HG03521 (cell line): ENCODE data around the gene LPO.

Experiments used
- ATAC-seq: cut with Tn5 transposase; IDR thresholded peaks from one replicate; pipeline ENCODE4 v1.9.1; 2021; ENCODE audit warnings: mild to moderate bottlenecking, moderate library complexity; ENCODE audit not compliant: unreplicated experiment

Gene LPO

DNA sequence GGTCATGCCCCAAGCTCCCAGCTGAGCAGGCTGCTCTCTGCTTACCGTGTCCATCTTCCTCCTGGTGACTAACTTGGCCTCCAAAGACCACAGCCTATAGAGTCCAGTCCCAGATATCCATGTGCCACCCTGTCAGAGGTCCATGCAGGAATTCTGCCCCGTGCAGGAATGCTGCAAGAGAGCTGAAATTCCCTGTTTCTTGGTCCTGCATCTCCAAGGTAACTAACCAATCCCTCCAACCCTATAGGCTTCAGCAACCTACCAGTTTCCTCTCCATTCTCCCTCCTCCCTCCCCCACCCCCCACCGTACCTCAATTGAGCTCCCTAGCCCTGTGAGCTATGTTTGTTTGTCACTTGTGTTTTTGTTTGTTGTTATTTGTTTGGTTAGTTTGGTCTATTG lies 9.7 kb upstream of the LPO start:
- no peak for ATAC-seq

DNA sequence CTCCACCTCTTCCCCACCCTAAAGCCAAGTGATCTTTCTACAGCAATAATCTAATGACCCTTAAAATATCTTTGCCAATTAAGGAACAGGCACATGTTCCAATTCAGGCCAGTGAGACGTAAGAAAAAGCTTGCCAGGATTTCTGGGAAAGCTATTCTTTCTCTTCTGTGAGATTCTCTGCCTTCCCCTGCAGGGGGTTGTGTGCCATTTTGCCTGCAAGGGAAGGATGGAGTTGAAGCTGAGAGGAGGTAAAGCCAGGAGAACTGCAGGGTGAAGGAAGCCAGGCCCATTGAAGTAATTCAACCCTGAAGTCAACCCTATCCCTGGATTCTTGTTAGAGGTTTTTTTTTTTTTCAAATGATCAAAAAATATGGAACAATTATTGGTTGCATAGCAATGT lies 9.0 kb upstream of the LPO start:
- no peak for ATAC-seq

DNA sequence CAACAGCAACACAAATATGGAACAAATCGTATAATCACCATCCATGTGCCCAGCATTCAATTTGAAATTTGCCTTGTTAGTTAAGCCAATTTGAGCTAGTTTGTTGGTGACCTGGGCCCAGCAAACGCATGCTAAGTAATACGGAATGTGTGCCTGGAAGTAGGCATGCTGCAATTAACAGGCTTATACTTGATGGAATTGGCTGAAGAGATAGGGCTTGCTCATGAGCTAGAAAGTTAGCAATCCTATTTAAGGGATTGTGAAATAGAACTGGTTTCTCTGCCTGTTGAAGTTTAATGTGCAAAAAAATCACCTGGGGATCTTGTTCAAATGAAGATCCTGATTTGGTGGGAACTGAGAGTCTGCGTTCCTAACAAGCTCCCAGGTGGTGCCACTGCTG lies 8.5 kb upstream of the LPO start:
- no peak for ATAC-seq

DNA sequence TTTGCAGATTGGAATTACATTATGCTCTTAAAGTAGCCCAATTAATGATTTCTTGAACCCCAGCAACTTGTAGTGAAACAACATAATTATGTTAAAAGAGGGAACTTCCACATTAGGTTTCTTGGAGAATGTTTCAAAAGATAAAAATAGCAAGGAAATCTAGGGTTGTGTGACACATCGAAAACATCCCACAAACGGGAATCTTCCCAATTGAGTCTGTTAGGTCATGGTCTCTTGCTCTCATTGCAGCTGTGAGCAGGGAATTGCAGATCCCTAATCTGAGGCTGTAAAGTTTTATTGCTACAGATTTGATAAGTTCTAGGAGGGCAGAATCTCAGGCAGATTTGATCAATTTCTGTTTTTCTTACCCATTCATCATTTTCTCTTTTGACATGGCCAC lies 6.7 kb upstream of the LPO start:
- no peak for ATAC-seq

DNA sequence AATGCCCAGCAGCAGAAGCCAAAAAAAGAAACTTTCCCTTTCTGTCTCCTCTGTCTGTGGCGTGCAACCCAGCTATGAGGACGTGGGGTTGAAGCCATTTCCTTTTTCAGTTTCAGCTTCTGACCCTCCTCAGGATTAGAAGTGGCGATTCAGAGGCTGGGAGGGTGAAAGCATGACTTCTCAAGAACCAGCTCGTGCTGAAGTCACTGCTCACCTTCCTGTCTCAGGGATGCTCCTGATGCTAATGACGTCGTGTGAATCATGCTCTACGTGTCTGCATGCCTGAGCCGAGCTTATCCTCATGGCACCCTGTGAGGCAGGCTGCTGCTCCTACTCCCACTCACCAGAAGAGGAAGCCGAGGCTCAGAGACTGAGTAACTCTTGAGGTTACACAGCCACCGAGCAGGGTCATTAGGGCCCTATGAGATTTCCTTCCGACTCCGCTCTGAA lies 5.7 kb upstream of the LPO start:
- ATAC-seq: peak; percentile 65

DNA sequence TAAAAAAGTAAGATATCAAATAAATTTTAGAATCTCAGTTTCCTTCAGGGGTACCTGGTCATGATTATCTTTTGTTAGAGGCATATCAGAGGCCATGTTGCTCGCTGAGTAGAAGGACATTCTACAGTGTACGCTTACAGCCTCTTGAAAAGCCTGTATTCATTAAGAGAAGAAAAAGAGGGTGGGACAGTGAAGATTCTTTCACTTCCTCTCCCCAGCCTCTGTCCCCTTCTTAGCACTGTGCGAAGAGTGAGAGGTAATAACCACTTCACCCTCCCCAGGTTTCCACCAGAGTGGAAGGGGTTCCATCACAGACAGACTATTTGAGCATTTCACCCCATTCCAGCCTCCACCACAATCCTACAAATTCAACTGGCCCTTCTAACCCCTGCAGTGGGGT lies 4.8 kb upstream of the LPO start:
- ATAC-seq: peak; percentile 56

DNA sequence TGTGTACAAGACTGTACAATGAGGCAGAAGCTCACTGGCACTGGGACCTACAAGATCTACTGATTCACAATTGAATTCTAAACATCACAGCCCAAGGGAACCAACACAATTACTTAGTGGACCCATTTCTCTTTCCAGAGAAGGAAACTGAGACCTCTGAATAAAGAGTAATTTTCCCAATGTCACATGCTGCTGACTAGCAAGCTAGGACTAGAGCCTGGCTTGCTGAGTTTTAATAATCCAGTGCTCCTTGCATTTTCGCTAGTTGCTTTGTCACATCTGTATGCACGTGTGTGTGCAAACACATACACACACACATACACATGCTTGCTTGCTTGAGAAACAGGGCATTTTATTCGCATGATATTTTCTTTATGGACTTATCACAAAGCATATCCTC lies 3.9 kb upstream of the LPO start:
- no peak for ATAC-seq

DNA sequence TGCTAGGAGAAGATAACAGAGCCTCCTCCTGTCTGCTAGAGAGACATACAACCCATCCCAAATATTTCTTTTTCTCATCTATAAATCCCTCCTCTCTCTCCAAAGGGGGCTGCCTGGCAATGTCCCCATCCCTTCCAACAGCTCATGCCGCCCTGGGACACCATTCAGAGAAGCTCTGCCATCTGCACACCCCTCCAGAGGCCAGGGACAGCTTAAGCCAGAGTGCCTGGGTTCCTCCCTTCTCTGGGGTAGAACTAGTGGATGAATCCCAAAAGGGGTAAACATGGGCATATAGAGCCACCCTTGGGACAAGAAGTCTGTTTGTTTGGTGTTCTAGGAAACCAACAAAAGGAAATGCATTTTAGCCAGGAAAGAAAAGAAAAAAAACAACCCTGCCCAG lies 2.6 kb upstream of the LPO start:
- ATAC-seq: no peak

DNA sequence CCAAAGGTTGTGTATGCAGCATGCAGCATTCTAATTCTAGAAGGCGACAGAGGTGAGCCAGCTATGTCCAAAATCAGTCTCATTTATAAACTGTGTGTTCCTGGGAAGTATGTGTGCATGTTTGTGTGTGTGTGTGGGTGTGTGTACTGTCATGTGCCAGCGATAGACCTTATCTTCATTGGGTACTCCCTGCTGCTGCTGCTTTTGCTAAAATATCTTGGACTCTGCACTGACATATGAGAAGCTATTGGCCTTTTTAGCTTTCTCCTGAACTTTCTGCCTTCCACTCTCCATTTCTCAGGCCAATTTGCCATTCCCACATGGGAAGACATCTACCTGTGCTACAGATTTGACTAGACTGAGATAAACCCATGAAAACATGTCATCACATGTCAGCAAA lies 2.0 kb upstream of the LPO start:
- no peak for ATAC-seq

DNA sequence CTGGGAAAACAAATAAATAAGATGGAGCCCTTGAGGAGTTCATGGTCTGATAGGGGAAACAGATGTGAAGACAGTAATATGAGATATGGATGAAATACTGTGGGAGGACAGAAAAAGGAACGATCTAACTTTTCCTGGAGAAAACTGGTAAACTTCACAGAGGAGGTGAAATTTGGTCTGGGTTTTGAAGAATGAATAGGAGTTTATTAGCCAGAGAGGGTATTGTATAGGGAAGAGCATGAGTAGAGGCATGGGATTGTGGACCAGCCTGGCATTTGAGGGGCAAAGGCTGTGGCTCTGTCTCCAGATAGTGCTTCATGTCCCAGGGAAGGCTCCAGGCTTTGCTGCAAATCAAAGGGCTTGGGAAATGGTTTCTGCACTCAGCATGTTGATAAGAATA lies 1.6 kb downstream of the LPO start:
- ATAC-seq: no peak

DNA sequence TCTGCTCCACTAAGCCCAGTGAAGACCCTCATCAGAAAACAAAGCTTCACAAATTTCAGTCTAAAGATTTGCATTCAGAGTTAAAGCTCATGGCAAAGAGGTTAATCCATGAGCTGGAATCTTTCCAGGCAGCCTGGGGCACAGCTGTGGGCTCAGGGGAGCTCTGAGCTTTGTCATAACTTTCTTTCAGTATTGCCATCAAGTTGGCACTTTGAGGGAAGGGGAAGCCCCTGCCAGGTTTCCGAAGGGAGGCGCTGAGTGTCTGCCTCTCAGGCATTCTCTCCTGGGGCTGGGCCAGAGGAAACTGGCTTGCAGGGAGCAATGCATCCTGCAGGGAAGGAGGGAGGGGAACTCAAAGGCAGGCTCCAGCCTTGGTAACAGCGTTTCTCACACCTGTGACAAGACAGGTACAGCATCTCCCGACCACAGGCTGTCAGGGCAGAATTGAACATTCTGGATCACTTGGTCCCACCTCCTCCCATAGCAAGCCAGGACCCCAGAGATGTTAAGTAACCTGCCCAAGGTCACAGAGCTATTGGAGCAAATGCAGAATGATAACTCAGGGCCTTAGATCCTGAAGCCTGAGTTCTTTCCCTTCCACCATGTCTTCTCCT lies 3.9 kb downstream of the LPO start:
- no peak for ATAC-seq

DNA sequence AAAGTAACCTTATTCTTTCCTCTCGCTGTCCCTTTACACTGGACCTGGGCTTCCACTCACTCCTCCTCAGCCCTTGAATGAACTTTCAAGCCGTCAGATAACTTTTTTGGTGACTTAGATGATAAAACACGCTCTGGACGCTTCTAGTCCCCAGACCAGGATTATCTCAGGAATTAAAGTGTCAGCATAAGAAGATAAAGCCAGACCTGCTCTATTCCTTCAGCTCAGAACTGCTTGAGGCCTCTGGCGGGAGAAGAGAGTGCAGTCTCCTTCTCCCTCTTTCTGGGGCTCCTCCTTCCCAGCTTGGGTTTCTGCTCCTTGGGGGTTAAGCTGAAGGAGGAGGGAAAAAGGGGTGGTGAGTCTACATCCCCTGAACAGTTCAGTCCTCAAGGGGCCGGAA lies 6.6 kb downstream of the LPO start:
- no peak for ATAC-seq

DNA sequence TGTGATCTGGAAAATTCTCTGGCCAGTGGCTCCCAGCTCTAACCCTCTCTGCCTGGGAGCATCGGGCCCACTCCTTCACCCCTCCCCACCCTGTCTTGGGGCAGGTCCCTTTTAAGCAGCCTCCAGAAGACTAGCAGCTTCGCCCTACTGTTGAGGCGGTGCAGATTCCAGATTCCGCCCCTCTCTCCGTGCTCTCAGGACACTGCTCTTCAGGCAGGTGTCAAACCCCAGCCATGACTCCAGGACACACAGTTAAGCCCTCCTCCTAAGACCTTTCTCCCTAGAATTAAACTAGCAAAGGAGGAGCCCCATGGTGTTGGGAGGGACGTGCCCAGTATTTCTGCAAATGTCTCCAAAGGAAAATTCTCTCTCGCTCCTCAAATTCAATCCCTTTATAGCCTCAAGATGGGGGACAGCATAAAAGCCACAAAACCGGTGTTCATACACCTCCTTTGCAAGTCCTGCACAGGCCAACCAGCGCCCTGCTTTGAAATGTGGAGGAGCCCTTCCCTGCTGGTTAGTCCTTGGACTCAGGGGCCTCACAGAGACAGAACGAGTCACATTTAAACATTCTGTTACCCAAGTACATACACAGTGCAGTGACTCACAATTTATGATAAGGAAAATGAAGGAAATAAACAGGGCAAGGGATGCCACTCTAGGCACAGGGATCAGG lies 7.2 kb downstream of the LPO start:
- ATAC-seq: no peak

DNA sequence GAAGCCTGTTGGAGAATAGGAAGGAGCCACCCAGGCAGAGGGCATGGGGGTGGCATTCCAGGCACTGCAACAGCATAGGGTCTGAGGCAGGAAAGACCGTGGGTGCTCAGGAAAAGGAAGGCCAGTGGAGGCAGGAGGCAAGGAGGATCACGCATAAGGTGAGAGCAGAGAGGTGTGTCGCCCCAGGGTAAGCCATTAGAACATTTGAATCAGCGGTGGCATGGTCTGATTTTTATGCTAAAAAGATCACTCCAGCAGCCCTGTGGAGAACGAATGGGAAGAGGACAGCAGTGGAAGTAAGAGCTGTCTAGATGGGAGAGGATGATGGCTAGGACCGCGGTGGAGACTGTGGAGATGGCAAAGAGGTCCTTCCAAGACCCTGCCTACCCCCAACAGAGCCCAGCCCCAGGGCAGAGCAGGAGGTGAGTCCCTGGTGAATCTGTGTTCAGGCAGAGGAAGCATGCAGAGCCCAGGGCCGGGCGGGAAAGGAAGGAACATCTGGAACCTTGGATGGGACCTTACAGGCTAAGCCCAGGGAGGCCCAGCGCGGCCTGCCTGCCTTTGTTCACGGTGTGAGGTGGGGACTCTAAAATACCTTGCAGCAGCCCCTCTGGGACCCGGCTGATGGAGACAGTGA lies 7.8 kb downstream of the LPO start:
- no peak for ATAC-seq

DNA sequence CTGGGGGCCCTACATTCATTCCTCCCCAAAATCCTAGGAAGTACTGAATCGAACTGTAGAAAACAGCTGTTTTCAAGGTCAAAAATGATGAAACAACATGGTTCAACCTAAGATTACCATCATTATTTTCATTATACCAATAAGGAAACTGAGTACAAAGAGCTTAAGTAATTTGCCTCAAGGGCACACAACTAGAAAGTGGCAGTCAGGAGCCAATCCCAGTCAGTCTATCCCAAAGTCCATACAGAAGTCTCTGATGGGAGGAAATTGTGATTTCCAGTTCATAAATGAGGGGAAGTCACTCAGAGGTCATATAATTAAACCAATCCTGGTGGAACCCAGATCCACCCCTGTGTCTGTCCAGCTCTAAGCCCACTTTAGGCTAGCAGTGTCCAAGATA lies 8.4 kb downstream of the LPO start:
- no peak for ATAC-seq

DNA sequence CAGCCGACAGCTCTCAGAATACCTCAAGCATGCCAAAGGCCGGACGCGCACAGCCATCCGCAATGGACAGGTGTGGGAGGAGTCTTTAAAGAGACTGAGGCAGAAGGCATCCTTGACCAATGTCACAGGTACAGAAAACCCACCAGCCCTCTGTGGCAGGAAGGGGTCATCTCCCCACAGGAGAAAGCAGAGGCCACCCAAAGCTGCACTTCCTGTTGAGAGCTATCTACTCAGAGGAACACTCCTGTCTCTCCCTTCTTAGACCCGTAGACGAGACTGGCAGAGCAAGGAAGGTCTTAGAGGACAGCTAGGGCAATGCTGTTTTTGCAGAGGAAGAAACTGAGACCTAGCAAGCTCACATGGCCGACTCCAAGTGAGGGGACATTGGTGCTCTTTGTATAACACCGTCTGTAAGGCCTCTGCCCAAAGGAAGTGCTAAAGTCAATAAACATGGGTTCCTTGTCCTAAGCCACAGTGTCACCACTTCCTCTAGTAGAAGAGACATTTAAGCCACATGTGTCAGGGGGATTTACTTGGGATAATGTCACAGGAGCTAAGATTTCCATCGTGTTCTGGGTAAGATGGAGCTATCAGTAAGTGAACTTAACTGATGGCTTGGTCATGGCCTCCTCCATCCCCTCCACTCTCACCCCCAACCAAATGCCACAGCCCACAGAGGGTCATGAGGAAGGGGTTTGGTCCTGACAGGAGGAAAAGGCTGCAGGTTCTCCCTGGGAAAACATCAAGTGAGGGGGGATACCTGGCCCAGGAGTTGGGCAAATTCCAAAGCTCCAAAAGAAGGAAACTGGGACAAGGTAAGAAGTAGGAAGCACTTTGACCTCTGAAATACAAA lies 9.4 kb downstream of the LPO start:
- no peak for ATAC-seq

DNA sequence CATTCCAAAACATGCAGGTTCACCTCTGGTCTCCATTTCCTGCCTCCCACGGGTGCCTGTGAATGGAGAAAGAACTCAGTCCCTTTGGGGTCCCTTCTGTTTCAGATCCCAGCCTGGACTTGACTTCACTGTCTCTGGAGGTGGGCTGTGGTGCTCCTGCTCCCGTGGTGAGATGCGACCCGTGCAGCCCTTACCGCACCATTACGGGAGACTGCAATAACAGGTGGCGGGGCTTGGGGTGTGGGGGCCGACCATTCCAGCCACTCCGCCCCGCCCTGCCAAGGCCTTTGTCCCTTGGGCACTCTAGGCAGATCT lies 10.5 kb downstream of the LPO start:
- ATAC-seq: no peak

DNA sequence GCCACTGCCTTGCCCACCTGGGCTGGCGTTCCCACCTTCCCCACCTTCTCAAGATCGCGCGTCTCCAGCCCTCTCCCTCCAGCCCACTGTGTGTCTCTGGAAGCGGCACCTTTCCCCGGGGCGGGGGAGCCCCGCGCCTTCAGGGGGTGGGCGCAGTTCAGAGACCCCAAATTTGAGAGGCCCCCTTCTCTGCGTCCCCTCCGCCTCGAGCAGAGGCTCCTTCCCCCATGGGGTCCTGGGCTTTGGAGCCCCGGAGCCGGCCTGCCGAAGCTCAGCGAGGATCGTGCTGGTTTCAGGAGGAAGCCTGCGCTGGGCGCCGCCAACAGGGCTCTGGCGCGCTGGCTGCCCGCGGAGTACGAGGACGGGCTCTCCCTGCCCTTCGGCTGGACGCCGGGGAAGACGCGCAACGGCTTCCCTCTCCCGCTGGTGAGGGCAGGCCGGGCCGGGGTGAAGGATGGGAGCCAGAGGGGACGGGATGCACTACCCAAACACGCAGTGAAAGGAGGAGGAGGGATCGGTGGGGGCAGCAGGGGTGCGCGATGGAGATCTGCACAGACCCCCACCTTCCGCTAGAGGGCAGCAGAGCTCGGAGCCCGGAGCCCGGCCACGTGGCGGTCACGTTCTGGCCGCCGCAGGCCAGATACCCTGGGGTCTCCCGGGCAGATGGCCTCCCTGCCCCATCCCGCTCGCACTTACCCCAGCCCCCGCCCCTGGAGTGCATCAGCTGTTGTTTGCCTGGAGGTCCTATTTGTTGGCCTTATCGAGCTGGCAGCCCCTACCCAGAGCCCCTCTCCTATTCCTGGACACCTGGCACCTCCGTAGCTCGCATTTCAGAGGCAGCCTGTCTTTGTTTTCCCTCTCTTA lies 11.1 kb downstream of the LPO start:
- peak; percentile 53 for ATAC-seq

DNA sequence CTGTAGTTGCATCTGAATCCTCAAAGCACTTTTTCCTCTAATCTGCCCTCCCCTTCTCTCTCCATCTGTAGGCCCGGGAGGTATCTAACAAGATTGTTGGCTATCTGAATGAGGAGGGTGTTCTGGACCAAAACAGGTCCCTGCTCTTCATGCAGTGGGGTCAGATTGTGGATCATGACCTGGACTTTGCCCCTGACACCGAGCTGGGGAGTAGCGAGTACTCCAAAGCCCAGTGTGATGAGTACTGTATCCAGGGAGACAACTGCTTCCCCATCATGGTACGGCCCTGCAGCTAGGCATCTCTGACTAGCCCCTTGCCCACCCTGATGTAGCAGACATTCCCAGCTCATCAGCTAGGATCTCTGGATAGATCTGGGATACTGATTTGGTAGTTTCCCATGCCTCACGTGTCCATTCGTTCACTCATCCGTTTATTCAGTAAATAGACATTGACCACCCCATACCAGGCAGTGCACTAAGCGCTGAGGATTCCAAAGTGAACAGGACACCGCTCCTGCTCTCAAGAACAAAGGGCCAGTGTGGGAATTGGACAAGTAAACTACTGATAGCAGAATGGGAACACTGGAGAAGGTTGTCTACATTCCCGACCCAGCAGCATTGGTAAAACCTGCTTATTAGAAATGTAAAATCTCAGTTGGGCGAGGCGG lies 12.1 kb downstream of the LPO start:
- no peak for ATAC-seq

DNA sequence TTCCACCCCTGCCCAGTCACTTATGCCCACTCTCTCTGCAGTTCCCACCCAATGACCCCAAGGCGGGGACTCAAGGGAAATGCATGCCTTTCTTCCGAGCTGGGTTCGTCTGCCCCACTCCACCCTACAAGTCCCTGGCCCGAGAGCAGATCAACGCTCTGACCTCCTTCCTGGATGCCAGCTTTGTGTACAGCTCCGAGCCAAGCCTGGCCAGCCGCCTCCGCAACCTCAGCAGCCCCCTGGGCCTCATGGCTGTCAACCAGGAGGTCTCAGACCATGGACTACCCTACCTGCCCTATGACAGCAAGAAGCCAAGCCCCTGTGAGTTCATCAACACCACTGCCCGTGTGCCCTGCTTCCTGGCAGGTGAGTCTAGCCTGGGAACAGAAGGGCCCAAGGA lies 13.8 kb downstream of the LPO start:
- ATAC-seq: no peak
